ENCODE data around the gene LRRC73. TPM values are rescaled to one million over a fixed set of nuclear protein-coding genes. Genes with fewer than 3 reads are reported as not detected.

The LRRC73 gene, protein sequence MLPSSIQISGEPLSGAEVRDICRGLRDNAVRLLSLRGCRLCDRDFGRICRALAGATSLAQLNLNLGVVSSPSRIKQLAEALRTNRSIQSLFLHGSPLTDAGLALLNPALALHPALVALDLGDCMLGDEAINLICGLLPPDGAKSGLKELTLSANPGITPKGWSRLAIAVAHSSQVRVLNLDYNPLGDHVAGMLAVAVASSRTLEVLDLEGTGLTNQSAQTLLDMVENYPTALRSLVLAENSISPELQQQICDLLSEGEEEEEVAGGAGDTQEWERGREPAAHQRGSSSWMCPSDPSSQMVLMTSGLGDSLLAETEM
- not detected in 2 replicates for total RNA-seq

DNA sequence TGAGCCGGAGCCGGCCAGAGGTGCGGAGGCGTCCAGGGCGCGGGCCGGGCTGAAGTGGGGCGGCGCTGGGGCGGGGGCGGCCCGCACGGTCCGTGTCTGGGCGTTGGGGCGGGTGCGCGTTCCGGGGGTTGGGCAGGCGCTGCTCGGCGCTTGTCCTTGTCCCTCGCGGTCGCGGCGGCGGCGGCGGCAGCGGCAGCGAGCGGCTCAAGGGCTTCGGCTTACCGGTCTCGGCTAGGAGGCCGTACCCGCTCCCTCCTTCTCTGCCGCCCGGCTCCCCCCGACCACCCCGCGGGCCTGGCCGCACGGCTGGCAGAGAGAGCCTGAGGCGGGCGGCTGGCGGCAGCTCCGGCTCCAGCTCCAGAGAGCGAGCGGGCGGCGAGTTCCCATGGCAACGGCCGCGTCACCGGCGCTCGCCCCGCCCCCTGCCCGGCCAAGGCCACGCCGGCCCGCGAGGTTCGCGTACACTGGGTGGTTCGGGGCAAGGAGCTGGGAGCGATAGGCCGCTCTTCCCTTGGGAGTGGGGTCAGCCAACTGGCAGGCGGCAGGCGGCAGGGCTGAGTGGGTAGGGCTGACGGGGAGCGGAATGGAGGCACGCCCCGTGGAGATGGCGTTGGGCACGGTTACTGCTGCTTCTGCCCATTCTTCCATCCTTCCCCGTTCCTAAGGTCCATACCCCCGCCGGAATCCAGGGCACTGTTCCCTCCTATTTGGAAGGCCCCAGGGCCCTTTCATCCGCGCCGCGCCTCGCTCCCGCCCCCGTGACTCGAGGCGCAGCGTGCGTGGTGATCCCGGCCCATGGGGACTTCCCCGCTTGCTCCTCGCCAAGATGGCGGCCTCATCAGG, at the start of gene LRRC73:
Gene LRRC73 (minus strand): TSS at position 363 of the 843 bp plus-strand sequence. CDS start 561 bp downstream, outside the sequence.

DNA sequence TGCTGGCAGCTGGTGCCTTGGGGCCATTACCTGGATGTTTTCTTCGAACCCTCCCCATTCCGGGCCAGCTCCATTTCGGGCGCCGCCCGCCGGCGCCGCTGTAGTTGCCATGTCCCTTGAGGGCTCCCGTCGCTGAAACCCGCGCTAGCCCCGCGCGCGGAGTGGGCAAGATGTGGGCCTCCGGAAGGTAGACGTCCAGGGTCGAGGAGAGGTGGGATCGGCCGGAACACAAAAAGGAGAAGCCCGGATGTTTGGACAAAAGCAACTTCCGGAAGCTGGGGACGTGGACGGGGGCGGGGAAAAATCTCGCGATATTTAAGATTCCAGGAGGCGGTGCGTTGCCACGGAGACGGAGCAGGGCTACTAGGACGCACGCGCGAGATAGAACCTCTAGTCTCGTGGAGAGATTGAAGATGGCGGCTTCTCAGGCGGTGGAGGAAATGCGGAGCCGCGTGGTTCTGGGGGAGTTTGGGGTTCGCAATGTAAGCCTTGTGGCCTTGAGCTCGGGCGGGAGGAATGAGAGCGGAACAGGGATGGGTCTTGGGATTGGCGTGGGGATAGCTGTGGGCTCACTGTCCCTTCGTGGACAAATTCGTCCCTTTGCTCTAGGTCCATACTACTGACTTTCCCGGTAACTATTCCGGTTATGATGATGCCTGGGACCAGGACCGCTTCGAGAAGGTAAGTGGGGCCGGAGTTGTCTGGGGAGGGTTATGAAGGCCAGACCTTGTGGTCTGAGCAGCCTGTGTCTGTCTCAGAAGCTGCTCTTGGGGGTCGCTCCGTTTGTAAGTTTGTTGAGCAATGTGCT, 6.8 kb upstream of the LRRC73 start, which contains the start of the genes POLR1C and YIPF3:
Gene POLR1C (plus strand): TSS at position 393 of the 808 bp plus-strand sequence. CDS start 21 bp downstream, at position 414.
Gene YIPF3 (minus strand): TSS at position 230 of the 808 bp plus-strand sequence. CDS start 119 bp downstream, at position 111.

DNA sequence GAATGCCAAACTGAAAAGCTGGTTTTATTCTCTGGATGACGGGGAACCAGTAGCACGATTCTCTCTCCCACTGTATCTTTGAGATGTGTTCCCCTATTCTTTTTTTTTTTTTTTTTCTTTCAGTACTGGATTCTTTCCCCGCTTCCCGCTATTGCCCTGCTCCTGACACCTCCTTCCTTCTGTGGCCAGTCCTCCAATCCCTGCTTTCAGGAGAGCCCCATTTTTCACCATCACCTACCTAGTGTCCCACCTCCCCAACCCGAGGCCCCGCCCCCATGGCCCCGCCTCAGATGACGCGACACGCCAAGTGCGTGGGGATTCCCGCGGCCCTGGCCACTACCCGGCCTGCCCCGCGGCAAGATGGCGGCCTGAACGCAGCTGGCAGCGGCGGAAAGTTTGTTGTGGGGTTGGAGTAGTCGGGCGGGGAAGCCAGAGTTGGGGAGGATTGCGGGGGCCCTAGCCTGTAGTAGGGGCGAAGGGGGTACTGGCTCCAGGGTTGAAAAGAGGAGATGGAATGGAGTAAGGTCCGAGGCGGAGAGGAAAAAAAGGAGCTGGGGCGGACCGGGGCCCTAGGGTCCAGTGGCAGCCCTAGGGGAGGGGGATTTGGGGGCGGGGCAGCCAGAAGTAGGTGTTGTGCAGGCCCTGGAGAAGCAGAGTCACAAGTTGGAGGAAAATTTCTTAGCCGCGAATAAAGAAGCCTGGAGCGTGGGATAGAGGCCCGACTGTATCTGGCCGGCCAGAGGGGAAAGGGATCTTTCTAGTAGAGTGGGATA, 32.7 kb downstream of the LRRC73 start, which contains the start of gene TJAP1:
Gene TJAP1 (plus strand): TSS at position 336 of the 773 bp plus-strand sequence. CDS start 21,432 bp downstream, outside the sequence.

Other genes starting within 250 kb of the LRRC73 start
- not detected in 2 replicates for gene SLC22A7, start 212.1 kb downstream of the LRRC73 start, total RNA-seq
- gene CRIP3, start 201.5 kb downstream of the LRRC73 start, total RNA-seq: not detected in 2 replicates
- gene ZNF318, start 140.7 kb downstream of the LRRC73 start, total RNA-seq: 7.0 and 8.2 TPM in 2 replicates
- 17.1 and 19.1 TPM in 2 replicates for gene ABCC10, start 82.8 kb downstream of the LRRC73 start, total RNA-seq
- gene DLK2, start 54.8 kb downstream of the LRRC73 start, total RNA-seq: not detected in 2 replicates
- 17.1 and 23.9 TPM in 2 replicates for gene TJAP1, start 32.8 kb downstream of the LRRC73 start, total RNA-seq
- gene YIPF3, start 6.6 kb upstream of the LRRC73 start, total RNA-seq: 102 and 134 TPM in 2 replicates
- 31.4 and 41.6 TPM in 2 replicates for gene POLR1C, start 6.7 kb upstream of the LRRC73 start, total RNA-seq
- gene XPO5, start 65.7 kb upstream of the LRRC73 start, total RNA-seq: 22.0 and 29.8 TPM in 2 replicates
- gene POLH, start 65.8 kb upstream of the LRRC73 start, total RNA-seq: 27.8 and 28.3 TPM in 2 replicates
- 34.8 and 43.2 TPM in 2 replicates for gene GTPBP2, start 118.9 kb upstream of the LRRC73 start, total RNA-seq
- 55.9 and 58.4 TPM in 2 replicates for gene MAD2L1BP, start 125.5 kb upstream of the LRRC73 start, total RNA-seq
- 0.13 TPM in 1 of 2 replicates, not detected in the other for gene RSPH9, start 134.7 kb upstream of the LRRC73 start, total RNA-seq
- 44.9 and 48.6 TPM in 2 replicates for gene MRPS18A, start 177.4 kb upstream of the LRRC73 start, total RNA-seq